22Rv1 (cell line): Measurements from ENCODE around the gene PDK2.

Experiments used
- ZFX ChIP-seq: fragments of 450-650 bp; IDR thresholded peaks from 2 replicates; pipeline ENCODE4 v1.6.1; 2017; ENCODE audit warnings: antibody characterized with exemption, borderline replicate concordance
- TF ChIP-seq, protein P1 (sequence below): fragments of 450-650 bp; IDR thresholded peaks from 2 replicates; pipeline ENCODE4 v1.5.1; 2017; ENCODE audit warnings: mild to moderate bottlenecking

DNA sequence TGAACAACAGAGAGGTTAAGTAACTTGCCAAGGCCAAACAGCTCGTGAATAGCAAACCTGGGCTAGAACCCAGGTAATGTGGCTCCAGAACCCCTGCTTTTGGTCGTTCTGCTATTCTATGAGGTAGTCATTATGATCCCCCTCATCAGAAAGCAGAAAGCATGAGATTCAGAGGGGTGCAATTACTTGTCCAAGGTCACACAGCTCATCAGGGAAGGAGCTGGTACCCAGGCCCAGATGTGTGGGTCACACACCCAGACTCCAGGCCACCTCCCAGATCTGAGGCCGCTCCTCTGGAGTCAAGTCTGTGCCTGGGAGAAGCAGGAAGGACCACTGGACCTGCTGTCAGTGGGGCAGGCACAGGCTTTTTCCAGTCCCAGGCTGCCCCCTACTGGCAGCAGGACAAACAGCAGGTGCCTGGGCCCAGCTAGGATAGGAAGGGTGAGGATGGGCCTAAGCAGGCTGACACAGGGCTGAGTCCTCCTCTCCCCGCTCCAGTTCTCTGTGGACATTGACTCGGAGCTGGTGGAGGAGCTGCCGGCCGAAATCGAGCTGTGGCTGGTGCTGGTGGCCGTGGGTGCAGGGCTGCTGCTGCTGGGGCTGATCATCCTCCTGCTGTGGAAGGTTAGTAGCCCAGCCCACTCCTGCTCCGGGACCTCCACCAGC, 7.8 kb upstream of the PDK2 start:
- TF ChIP-seq, protein P1, sequence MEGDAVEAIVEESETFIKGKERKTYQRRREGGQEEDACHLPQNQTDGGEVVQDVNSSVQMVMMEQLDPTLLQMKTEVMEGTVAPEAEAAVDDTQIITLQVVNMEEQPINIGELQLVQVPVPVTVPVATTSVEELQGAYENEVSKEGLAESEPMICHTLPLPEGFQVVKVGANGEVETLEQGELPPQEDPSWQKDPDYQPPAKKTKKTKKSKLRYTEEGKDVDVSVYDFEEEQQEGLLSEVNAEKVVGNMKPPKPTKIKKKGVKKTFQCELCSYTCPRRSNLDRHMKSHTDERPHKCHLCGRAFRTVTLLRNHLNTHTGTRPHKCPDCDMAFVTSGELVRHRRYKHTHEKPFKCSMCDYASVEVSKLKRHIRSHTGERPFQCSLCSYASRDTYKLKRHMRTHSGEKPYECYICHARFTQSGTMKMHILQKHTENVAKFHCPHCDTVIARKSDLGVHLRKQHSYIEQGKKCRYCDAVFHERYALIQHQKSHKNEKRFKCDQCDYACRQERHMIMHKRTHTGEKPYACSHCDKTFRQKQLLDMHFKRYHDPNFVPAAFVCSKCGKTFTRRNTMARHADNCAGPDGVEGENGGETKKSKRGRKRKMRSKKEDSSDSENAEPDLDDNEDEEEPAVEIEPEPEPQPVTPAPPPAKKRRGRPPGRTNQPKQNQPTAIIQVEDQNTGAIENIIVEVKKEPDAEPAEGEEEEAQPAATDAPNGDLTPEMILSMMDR: peak; percentile 92
- TF ChIP-seq ZFX: no peak
